Rectal smooth muscle tissue (tissue), 1 donor: ENCODE data around the gene JAKMIP1.

ENCODE experiments used
- H3K27ac ChIP-seq: one replicate; pipeline ENCODE4 v1.7.0; 2013; ENCODE audit warnings: low read depth, low read length, inconsistent platforms
- H3K27me3 ChIP-seq: one replicate; pipeline ENCODE4 v1.7.0; 2013; ENCODE audit warnings: low read length; ENCODE audit not compliant: control insufficient read depth, insufficient read depth
- H3K36me3 ChIP-seq: one replicate; pipeline ENCODE4 v1.7.0; 2013; ENCODE audit warnings: low read length; ENCODE audit not compliant: control insufficient read depth, insufficient read depth
- H3K4me1 ChIP-seq: one replicate; pipeline ENCODE4 v1.7.0; 2013; ENCODE audit warnings: low read length; ENCODE audit not compliant: control insufficient read depth, insufficient read depth
- H3K4me3 ChIP-seq: one replicate; pipeline ENCODE4 v1.7.0; 2013; ENCODE audit warnings: low read length
- H3K9ac ChIP-seq: one replicate; pipeline ENCODE4 v1.7.0; 2013; ENCODE audit warnings: low read length

The JAKMIP1 gene

DNA sequence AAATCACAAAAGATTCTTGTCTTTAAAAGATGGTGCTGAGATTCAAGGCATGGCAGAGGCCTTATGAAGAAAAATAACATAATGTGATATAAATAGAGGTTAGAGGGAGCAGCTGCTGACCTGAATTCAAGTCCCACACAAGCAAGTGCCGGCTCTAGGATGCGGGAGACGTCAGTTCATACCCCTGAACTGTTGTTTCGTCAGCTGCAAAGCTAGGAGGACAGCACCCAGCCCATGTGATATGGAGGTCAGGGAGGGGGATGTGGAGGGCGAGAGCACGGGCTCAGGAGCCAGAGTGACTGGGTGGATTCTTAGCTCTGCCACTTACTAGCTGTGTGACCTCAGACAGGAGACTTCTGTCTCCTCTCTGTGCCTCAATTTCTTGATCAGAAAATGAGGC lies 77.9 kb downstream of the JAKMIP1 start:
- H3K36me3 ChIP-seq: no peaks in the 10 kb centered on the region
- no peaks in the 10 kb centered on the region for H3K4me1 ChIP-seq
- no peaks in the 10 kb centered on the region for H3K27me3 ChIP-seq
- H3K9ac ChIP-seq: no peak overlapping the region
- H3K4me3 ChIP-seq: no peak overlapping the region
- H3K27ac ChIP-seq: no peak overlapping the region

DNA sequence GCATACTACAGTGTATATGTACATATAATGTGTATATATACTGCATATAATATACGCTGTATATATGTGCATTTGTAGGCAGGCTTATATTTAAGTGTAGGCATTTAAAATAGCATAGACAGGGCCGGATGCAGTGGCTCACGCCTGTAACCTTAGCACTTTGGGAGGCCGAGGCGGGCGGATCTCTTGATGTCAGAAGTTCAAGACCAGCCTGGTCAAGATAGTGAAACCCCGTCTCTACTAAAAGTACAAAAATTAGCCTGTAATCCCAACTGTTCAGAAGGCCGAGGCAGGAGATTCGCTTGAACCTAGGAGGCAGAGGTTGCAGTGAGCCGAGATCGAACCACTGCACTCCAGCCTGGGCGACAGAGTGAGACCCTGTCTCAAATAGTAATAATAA lies 78.4 kb downstream of the JAKMIP1 start:
- H3K4me3 ChIP-seq: no peak overlapping the region
- no peaks in the 10 kb centered on the region for H3K36me3 ChIP-seq
- H3K9ac ChIP-seq: no peak overlapping the region
- H3K4me1 ChIP-seq: no peaks in the 10 kb centered on the region
- no peaks in the 10 kb centered on the region for H3K27me3 ChIP-seq
- H3K27ac ChIP-seq: no peak overlapping the region

DNA sequence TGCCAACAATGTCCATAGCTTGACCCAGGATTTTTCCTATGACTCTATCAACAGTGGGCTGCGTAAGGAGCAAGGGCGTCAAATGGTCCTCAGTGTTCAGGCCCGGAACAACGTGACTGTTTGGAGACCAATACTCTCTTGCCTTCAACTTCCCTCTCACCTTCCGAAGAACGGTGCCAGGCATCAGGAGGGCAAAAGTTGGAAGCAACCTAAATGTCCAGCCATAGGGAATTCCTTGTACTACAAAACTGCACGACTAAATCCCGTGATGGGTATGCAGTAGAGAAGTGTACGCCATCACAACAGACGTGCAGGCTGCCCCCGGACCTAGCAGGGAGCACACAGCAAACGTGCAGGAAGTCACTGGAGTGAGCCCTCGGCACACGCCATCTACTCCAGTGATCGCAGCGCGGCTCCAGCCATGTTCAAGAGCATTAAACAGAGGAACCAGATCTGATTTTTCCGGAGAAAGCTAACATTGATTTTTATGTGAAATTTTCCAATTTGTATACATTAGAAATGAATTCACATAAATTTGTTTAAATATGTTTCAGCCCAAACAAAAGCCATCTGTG lies 79.0 kb downstream of the JAKMIP1 start:
- H3K27me3 ChIP-seq: no peaks in the 10 kb centered on the region
- H3K9ac ChIP-seq: no peak overlapping the region
- H3K4me1 ChIP-seq: no peaks in the 10 kb centered on the region
- no peak overlapping the region for H3K27ac ChIP-seq
- H3K36me3 ChIP-seq: no peaks in the 10 kb centered on the region
- H3K4me3 ChIP-seq: no peak overlapping the region

- Histone ChIP-seq H3K27ac (no peak overlapping the region), H3K9ac (no peak overlapping the region)
Observed at GRCh38 chr4:6120361-6120760, 80.0 kb downstream of the JAKMIP1 start.

GRCh38 chr4:6119507-6120020 lies 80.8 kb downstream of the JAKMIP1 start:
- Histone ChIP-seq H3K27ac (no peak overlapping the region), H3K36me3 (no peaks in the 10 kb centered on the region), H3K9ac (no peak overlapping the region), H3K4me1 (no peaks in the 10 kb centered on the region), H3K4me3 (no peak overlapping the region), H3K27me3 (no peaks in the 10 kb centered on the region)

More at GRCh38 chr4:6120361-6120760, 80.0 kb downstream of the JAKMIP1 start:
- Histone ChIP-seq H3K27me3 (no peaks in the 10 kb centered on the region), H3K4me1 (no peaks in the 10 kb centered on the region), H3K36me3 (no peaks in the 10 kb centered on the region), H3K4me3 (no peak overlapping the region)

DNA sequence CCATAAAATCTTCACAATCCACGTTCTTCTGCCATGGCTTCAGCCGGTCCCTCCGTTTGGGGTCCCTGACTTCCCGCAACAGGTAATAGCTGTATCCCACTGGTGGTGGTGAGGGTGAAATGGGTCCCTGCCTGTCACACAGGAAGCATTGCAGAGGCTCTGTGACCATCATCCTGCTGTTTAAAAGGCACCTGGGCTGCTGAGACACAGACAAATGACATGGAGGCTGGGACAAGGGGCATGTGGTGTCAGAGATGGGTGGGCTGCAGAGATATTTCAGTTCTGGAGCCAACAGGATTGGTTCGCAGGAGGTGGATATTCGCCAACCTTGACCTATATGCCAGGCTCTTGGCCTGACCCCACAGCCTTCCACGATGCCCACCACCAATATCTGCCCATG lies 82.1 kb downstream of the JAKMIP1 start:
- Histone ChIP-seq H3K36me3 (no peaks in the 10 kb centered on the region), H3K27ac (no peak overlapping the region), H3K9ac (no peak overlapping the region), H3K27me3 (no peaks in the 10 kb centered on the region), H3K4me1 (no peaks in the 10 kb centered on the region), H3K4me3 (no peak overlapping the region)

- no peaks in the 10 kb centered on the region for H3K4me1 ChIP-seq
- H3K36me3 ChIP-seq: no peaks in the 10 kb centered on the region
Observed at GRCh38 chr4:6116696-6117285, 83.6 kb downstream of the JAKMIP1 start.

DNA sequence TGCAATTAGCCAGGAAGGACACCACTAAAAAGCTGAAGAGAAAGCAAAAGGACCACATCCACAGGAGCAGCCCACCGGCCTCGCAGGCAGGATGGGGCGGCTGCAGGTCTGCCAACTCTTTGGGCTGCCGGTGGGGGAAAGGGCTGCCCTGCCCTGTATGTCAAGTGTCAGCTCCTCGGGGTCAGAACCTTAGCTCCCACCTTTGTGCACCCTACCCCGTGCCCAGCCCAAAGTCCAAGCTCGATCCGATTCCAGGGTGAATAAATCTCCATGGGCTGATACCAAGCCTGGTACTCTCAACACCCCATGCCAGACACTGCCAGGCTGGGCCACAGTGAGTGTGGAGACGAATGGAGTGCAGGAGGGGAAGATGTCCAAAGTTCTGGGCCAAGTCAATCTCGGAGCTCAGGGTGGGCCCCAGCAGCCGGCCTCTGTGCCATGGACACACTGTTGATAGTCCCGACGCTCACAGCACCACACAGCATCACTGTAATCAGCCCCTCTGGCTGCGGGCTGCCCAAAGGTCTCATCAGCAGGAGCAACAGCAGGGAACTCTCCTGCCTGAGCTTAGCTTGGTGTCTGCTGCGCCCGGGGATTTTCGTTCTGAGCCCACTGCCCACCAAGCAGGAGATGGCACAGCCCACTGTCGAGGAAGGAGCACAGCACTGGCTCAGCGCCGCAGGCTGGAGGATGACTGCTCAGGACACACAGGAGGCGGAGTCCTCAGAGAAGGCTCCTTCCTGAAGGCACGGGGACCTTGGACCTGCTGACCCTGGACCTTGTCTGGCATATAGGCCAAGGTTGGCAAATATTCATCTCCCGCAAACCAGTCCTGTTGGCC lies 84.4 kb downstream of the JAKMIP1 start:
- no peaks in the 10 kb centered on the region for H3K27me3 ChIP-seq
- H3K36me3 ChIP-seq: no peaks in the 10 kb centered on the region
- H3K27ac ChIP-seq: no peak overlapping the region
- H3K9ac ChIP-seq: no peak overlapping the region
- H3K4me3 ChIP-seq: no peak overlapping the region
- no peaks in the 10 kb centered on the region for H3K4me1 ChIP-seq

More at GRCh38 chr4:6116696-6117285, 83.6 kb downstream of the JAKMIP1 start:
- Histone ChIP-seq H3K9ac (no peak overlapping the region), H3K4me3 (no peak overlapping the region), H3K27ac (no peak overlapping the region), H3K27me3 (no peaks in the 10 kb centered on the region)

DNA sequence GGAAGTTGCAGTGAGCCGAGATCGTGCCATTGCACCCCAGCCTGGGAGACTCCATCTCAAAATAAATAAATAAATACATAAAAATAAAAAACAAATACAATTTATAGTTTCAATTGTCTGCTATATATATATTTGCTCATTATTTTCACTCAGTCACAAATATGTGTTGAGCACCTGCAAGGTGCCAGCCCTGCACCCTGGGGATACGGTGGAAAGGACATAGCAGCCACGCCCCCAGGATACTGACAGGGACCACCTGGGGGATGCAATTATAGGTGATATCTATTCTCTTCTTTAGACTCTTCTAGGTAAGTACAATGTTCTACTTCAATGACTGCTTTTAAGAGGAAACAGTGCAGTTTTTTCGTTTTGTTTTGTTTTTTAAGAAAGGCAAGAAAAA lies 85.0 kb downstream of the JAKMIP1 start:
- H3K36me3 ChIP-seq: no peaks in the 10 kb centered on the region
- H3K27me3 ChIP-seq: no peaks in the 10 kb centered on the region
- H3K4me3 ChIP-seq: no peak overlapping the region
- no peak overlapping the region for H3K27ac ChIP-seq
- H3K9ac ChIP-seq: no peak overlapping the region
- H3K4me1 ChIP-seq: no peaks in the 10 kb centered on the region

DNA sequence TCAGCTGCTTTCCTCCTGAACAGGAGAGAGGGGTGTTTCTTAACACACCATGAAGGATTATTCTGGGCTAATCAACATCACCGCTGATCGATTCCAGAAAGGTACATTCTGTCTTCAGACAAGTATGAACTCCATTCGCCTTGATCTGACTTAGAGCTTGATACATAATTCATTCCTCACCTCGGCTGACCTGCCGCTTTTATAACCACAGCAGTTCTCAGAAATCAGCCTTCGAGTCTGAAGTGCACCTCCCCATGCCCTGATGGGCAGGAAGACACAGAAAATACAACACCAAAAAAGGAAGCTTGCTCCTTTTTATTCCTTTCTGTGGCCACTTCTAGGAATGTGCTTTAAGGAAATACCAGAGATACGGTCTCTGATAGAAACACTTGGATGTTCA lies 85.7 kb downstream of the JAKMIP1 start:
- no peak overlapping the region for H3K4me3 ChIP-seq
- no peaks in the 10 kb centered on the region for H3K4me1 ChIP-seq
- H3K36me3 ChIP-seq: no peaks in the 10 kb centered on the region
- H3K27ac ChIP-seq: no peak overlapping the region
- no peak overlapping the region for H3K9ac ChIP-seq
- H3K27me3 ChIP-seq: no peaks in the 10 kb centered on the region

DNA sequence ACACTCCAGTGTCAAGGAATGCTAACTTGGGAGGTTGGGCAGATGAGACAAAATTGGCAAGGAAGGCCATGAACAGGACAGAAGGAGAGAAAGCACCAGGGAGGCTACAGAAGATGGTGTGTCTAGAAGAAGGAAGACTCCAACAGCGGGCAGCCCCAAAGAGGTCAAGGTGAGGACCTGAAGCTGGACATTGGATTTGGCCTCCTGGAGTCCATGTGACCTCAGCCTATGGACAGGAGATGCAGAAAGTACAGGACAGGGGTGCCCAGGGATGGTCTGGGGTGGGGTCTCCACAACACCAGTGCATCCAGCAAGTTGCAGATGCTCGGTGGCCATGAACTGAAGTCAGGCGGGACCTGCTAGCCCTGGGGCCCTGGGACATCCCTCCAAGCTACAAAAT lies 86.2 kb downstream of the JAKMIP1 start:
- no peak overlapping the region for H3K9ac ChIP-seq
- no peak overlapping the region for H3K4me3 ChIP-seq
- H3K4me1 ChIP-seq: no peaks in the 10 kb centered on the region
- H3K36me3 ChIP-seq: no peaks in the 10 kb centered on the region
- H3K27ac ChIP-seq: no peak overlapping the region
- no peaks in the 10 kb centered on the region for H3K27me3 ChIP-seq

DNA sequence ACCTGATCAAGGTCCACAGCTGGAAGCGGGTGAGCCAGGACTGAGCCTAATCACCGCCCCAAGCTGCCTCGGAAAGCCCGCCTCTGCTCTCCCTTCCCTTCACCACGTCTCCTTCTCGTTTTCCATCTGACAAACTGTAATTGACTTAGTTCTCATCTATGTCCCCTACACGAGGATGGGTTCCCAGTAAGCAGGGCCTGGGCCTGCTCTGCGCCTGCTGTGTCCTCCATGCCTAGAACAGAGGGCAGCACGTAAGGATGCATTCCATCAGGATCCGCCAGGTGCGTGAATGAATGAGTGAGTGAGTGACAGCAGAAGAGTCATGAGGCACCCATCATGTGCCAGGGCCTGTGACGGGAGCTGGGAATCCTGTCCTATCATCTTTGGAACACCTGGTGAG lies 86.7 kb downstream of the JAKMIP1 start:
- Histone ChIP-seq H3K9ac (no peak overlapping the region), H3K4me3 (no peak overlapping the region), H3K27ac (no peak overlapping the region)

More for the DNA sequence above, 86.7 kb downstream of the JAKMIP1 start:
- Histone ChIP-seq H3K36me3 (no peaks in the 10 kb centered on the region), H3K4me1 (no peaks in the 10 kb centered on the region), H3K27me3 (no peaks in the 10 kb centered on the region)
